HCT116 (cell line): ENCODE measurements around the gene LRRC7. TPM values are rescaled to one million over a fixed set of nuclear protein-coding genes. Genes with fewer than 3 reads are reported as not detected.

Experiments
- ATAC-seq: fragments of 200-7000 bp; cut with Tn5 transposase; 2 replicates; pipeline ENCODE4 v1.9.1; 2020; ENCODE audit warnings: mild to moderate bottlenecking, moderate library complexity
- BruUV-seq: library from RNA; stranded (reverse); fragments of 400-500 nt; replicated peaks from 2 replicates; lab custom pipeline; 2021; lab: Mats Ljungman, UMichigan
- CTCF ChIA-PET: fragments of 300-600 bp; sonication (Branson Sonifier 250); formaldehyde crosslinking; loops from one replicate; lab custom pipeline; 2021; ENCODE audit warnings: antibody characterized with exemption; lab: Charles Lee
- POLR2A ChIA-PET: fragments of 300-600, 350-600 bp; sonication (Branson Sonifier 250); formaldehyde crosslinking; loops from one replicate; lab custom pipeline; 2021; ENCODE audit warnings: antibody characterized with exemption; lab: Charles Lee
- RAD21 ChIA-PET, 2 experiments: fragments of 300-600 bp; sonication (Branson Sonifier 250); formaldehyde crosslinking; loops; one replicate each; lab custom pipeline; 2023; ENCODE audit warnings: low total read pairs in 2 of 2; ENCODE audit not compliant: uncharacterized antibody in 2 of 2, unreplicated experiment in 2 of 2, low non-redundant PET in 1 of 2; lab: Charles Lee
- DNase-seq: peaks from one replicate; pipeline ENCODE4 v3.0.0-alpha.2; 2010; ENCODE audit warnings: low read depth, low spot score
- H2AFZ ChIP-seq: fragments of 200-600 bp; shearing (Covaris generic), sonication (generic); 2 replicates; pipeline ENCODE4 v1.6.1; 2017; ENCODE audit warnings: low read depth, mixed run types, mixed read lengths, antibody characterized with exemption, low read length; ENCODE audit not compliant: poor library complexity, severe bottlenecking
- H3K27ac ChIP-seq: 2 replicates; pipeline ENCODE4 v1.5.1; 2012; ENCODE audit warnings: low read depth, low read length
- H3K27me3 ChIP-seq: fragments of 200-600 bp; sonication (generic); 2 replicates; pipeline ENCODE4 v1.6.1; 2016; ENCODE audit warnings: mixed run types, low read length, mixed read lengths; ENCODE audit not compliant: insufficient read depth
- H3K36me3 ChIP-seq, 2 experiments: fragments of 200-500 bp in 1 of 2; fragments of 200-600 bp in 1 of 2; sonication (Bioruptor generic) in 1 of 2; sonication (generic) in 1 of 2; 2 replicates each; pipeline versions ENCODE4 v1.5.1 to v1.6.1; 2014 to 2016; ENCODE audit warnings: low read length in 2 of 2, inconsistent platforms in 1 of 2, mixed read lengths in 1 of 2, mixed run types in 1 of 2; ENCODE audit not compliant: insufficient read depth in 2 of 2, control insufficient read depth in 1 of 2
- H3K4me1 ChIP-seq, 2 experiments: fragments of 200-600 bp in 1 of 2; sonication (generic) in 1 of 2; 2 replicates each; pipeline versions ENCODE4 v1.5.1 to v1.6.1; 2012 to 2017; ENCODE audit warnings: low read length in 2 of 2, inconsistent platforms in 1 of 2, mild to moderate bottlenecking in 1 of 2, mixed read lengths in 1 of 2, mixed run types in 1 of 2, moderate library complexity in 1 of 2; ENCODE audit not compliant: insufficient read depth in 2 of 2, control insufficient read depth in 1 of 2
- H3K4me2 ChIP-seq: fragments of 200-600 bp; sonication (generic); 2 replicates; pipeline ENCODE4 v1.6.1; 2017; ENCODE audit warnings: mixed run types, low read length, mixed read lengths
- H3K4me3 ChIP-seq, 2 experiments: fragments of 200-600 bp in 1 of 2; sonication (generic) in 1 of 2; replicated peaks in 1 of 2; 2 replicates each; pipeline ENCODE4 v1.5.1; 2011 to 2016; ENCODE audit warnings: low read length in 2 of 2, control low read depth in 1 of 2, low read depth in 1 of 2, mild to moderate bottlenecking in 1 of 2, mixed read lengths in 1 of 2, mixed run types in 1 of 2
- H3K79me2 ChIP-seq: fragments of 200-600 bp; sonication (generic); 2 replicates; pipeline ENCODE4 v1.6.1; 2017; ENCODE audit warnings: mild to moderate bottlenecking, mixed run types, low read length, moderate library complexity, mixed read lengths; ENCODE audit not compliant: insufficient read depth
- H3K9ac ChIP-seq: fragments of 200-600 bp; sonication (generic); 2 replicates; pipeline ENCODE4 v1.6.1; 2016; ENCODE audit warnings: low read length, mixed read lengths
- H3K9me2 ChIP-seq: fragments of 200-600 bp; sonication (generic), shearing (Covaris generic); 2 replicates; pipeline ENCODE4 v1.6.1; 2017; ENCODE audit warnings: mixed run types, mild to moderate bottlenecking, moderate library complexity; ENCODE audit not compliant: insufficient read depth
- H3K9me3 ChIP-seq, 2 experiments: fragments of 200-500 bp in 1 of 2; fragments of 200-600 bp in 1 of 2; sonication (Bioruptor generic) in 1 of 2; sonication (generic) in 1 of 2; 2 replicates each; pipeline ENCODE4 v1.6.1; 2014 to 2017; ENCODE audit warnings: low read length in 2 of 2, mixed read lengths in 2 of 2, inconsistent platforms in 1 of 2, low read depth in 1 of 2, mild to moderate bottlenecking in 1 of 2, mixed run types in 1 of 2, moderate library complexity in 1 of 2; ENCODE audit not compliant: control insufficient read depth in 1 of 2, insufficient read depth in 1 of 2
- H4K20me1 ChIP-seq: fragments of 200-600 bp; sonication (generic), shearing (Covaris generic); 2 replicates; pipeline ENCODE4 v1.6.1; 2017; ENCODE audit warnings: mixed run types, mild to moderate bottlenecking, moderate library complexity; ENCODE audit not compliant: insufficient read depth
- ATF3 ChIP-seq: IDR thresholded peaks from 2 replicates; pipeline ENCODE4 v1.6.1; 2012
- CTCF ChIP-seq, 3 experiments: fragments of 200-600 bp in 1 of 3; sonication (generic) in 1 of 3; IDR thresholded peaks in 2 of 3; conservative IDR thresholded peaks in 1 of 3; 2 replicates each; pipeline ENCODE4 v1.5.1; 2012 to 2017; ENCODE audit warnings: low read depth in 2 of 3, low read length in 2 of 3, antibody characterized with exemption in 1 of 3, borderline replicate concordance in 1 of 3, control low read depth in 1 of 3, mild to moderate bottlenecking in 1 of 3, mixed read lengths in 1 of 3, mixed run types in 1 of 3, moderate library complexity in 1 of 3; ENCODE audit not compliant: insufficient read depth in 1 of 3
- EZH2 ChIP-seq: fragments of 200-600 bp; sonication (generic); IDR thresholded peaks from 2 replicates; pipeline ENCODE4 v1.6.1; 2017; ENCODE audit warnings: antibody characterized with exemption, mixed run types
- POLR2AphosphoS5 ChIP-seq: IDR thresholded peaks from 2 replicates; pipeline ENCODE4 v1.6.1; 2011; ENCODE audit warnings: mild to moderate bottlenecking, low read depth, low read length, moderate library complexity
- SIN3A ChIP-seq: IDR thresholded peaks from 2 replicates; pipeline ENCODE4 v1.6.1; 2012; ENCODE audit warnings: low read depth
- intact Hi-C: fragments of 100-400 bp; cut with micrococcal nuclease; formaldehyde crosslinking; loops from 2 replicates; pipeline ENCODE4 v1.10.0; 2022
- total RNA-seq: library from RNA; stranded (reverse); gene quantifications from one replicate; pipeline ENCODE4 v1.2.1, GENCODE V29; 2021; ENCODE audit not compliant: unreplicated experiment

The LRRC7 gene
- total RNA-seq, 1 experiment from 2014 or later, result not detected

GRCh38 chr1:70164350-70164749 lies 596.6 kb downstream of the LRRC7 start:
- H3K4me1 ChIP-seq, result no peaks in the 10 kb centered on the region
- no peak overlapping the region for H3K4me2 ChIP-seq
- BruUV-seq, result no TSS peak
- ChIA-PET CTCF (no interaction called here), POLR2A (no interaction called here), RAD21 (no interaction called here)
- no peak overlapping the region for H2AFZ ChIP-seq
- TF ChIP-seq EZH2 (no peak), ATF3 (no peak), POLR2AphosphoS5 (no peak), CTCF (IDR thresholded peaks at IDR 0.05 in 2 of 3, conservative IDR thresholded peaks at IDR 0.05 in 1 of 3; ENCODE audit: borderline replicate concordance in 1 of 3, insufficient read depth in 1 of 3, low read depth in 2 of 3, low read length in 2 of 3) (no peak)
- no peak overlapping the region for H3K27ac ChIP-seq
- no peaks in the 10 kb centered on the region for H4K20me1 ChIP-seq
- H3K9me2 ChIP-seq, result no peaks in the 10 kb centered on the region
- no peak overlapping the region for H3K4me3 ChIP-seq
- no peaks in the 10 kb centered on the region for H3K27me3 ChIP-seq
- no peaks in the 10 kb centered on the region for H3K9me3 ChIP-seq
- no peak for ATAC-seq
- no peak overlapping the region for H3K9ac ChIP-seq
- 0 out of 4 replicates have a peak, but pooled peaks cover 0 to 2% of the 10 kb centered on the region in 2 experiments for H3K36me3 ChIP-seq
- DNase-seq, result no peak
- intact Hi-C loops, result no loop called here
- H3K79me2 ChIP-seq, result no peaks in the 10 kb centered on the region

GRCh38 chr1:70168283-70168682 lies 600.6 kb downstream of the LRRC7 start:
- ChIA-PET RAD21 (no interaction called here), POLR2A (no interaction called here), CTCF (no interaction called here)
- 0 out of 4 replicates have a peak, but pooled peaks cover 0 to 2% of the 10 kb centered on the region in 2 experiments for H3K36me3 ChIP-seq
- H2AFZ ChIP-seq, result no peak overlapping the region
- H4K20me1 ChIP-seq, result no peaks in the 10 kb centered on the region
- H3K27me3 ChIP-seq, result no peaks in the 10 kb centered on the region
- no peaks in the 10 kb centered on the region for H3K79me2 ChIP-seq
- no peak overlapping the region for H3K4me3 ChIP-seq
- no peak overlapping the region for H3K9ac ChIP-seq
- H3K27ac ChIP-seq, result no peak overlapping the region
- ATAC-seq, result no peak
- intact Hi-C loops, result no loop called here
- H3K4me2 ChIP-seq, result no peak overlapping the region
- no peaks in the 10 kb centered on the region for H3K9me2 ChIP-seq
- BruUV-seq, result no TSS peak
- no peaks in the 10 kb centered on the region for H3K4me1 ChIP-seq
- no peaks in the 10 kb centered on the region for H3K9me3 ChIP-seq
- DNase-seq, result no peak
- TF ChIP-seq EZH2 (no peak), SIN3A (no peak)
